ENCODE data around the gene EIF3I. TPM values are rescaled to one million over a fixed set of nuclear protein-coding genes. Genes with fewer than 3 reads are reported as not detected.

EIF3I gene
- total and polyA plus RNA-seq, 2 of the 8 experiments (the other 6 are each of a cell fraction or from before 2014, with no cell fraction given): 247 to 346 TPM

GRCh38 chr1:32256473-32257226, 34.4 kb downstream of the EIF3I start:
- Histone ChIP-seq H4K8ac (ENCODE audit: extremely low read depth, insufficient read depth, low read length) (no peak overlapping the region), H2BK20ac (ENCODE audit: low read length) (no peak overlapping the region), H2AFZ (ENCODE audit: low read length) (no peak overlapping the region), H3K9ac (replicated peaks in 1 of 4; ENCODE audit: extremely low read depth in 1 of 4, low read depth in 3 of 4, low read length in 3 of 4) (no peak overlapping the region), H3K56ac (replicated peaks; ENCODE audit: insufficient read length, low read depth, low read length) (no peak overlapping the region), H4K5ac (ENCODE audit: insufficient read length, low read depth, low read length) (no peak overlapping the region), H3K9me3 (ENCODE audit: insufficient read depth in 2 of 2, low read depth in 1 of 2, low read length in 1 of 2) (no peaks in the 10 kb centered on the region), H2AK5ac (ENCODE audit: low read depth, low read length) (no peak overlapping the region), H3K23ac (ENCODE audit: insufficient read length) (no peak overlapping the region), H3K27me3 (replicated peaks in 1 of 4; ENCODE audit: control insufficient read depth in 3 of 4, extremely low read depth in 1 of 4, insufficient read depth in 3 of 4, low read length in 3 of 4) (no peaks in the 10 kb centered on the region; a peak in 1 of 7 replicates), H3K4ac (replicated peaks; ENCODE audit: insufficient read length, low read depth, low read length) (no peak overlapping the region), H2BK12ac (ENCODE audit: low read depth, low read length) (no peak overlapping the region), H3K79me1 (ENCODE audit: low read depth, low read length) (no peaks in the 10 kb centered on the region), H2BK15ac (ENCODE audit: low read length) (no peak overlapping the region), H3K79me2 (ENCODE audit: control insufficient read depth in 1 of 2, insufficient read depth in 2 of 2, low read length in 2 of 2) (no peaks in the 10 kb centered on the region), H4K91ac (replicated peaks; ENCODE audit: insufficient read length, low read length) (no peak overlapping the region), H3K14ac (ENCODE audit: insufficient read length) (no peak overlapping the region), H3K23me2 (ENCODE audit: low read depth, low read length) (no peaks in the 10 kb centered on the region; the same call in 1 of the 2 replicates), H3K4me3 (ENCODE audit: extremely low read depth in 1 of 4, insufficient read depth in 2 of 4, low read depth in 3 of 4, low read length in 4 of 4) (no peak overlapping the region), H3K4me1 (replicated peaks in 1 of 4; ENCODE audit: control insufficient read depth in 3 of 4, insufficient read depth in 4 of 4, low read length in 3 of 4) (no peaks in the 10 kb centered on the region; a peak in 1 of 7 replicates), H3K18ac (ENCODE audit: extremely low read depth, low read length) (no peak overlapping the region), H4K20me1 (replicated peaks in 1 of 2; ENCODE audit: control insufficient read depth in 1 of 2, insufficient read depth in 2 of 2, low read length in 2 of 2) (no peaks in the 10 kb centered on the region), H3K4me2 (ENCODE audit: insufficient read depth in 1 of 2, low read depth in 2 of 2, low read length in 2 of 2) (no peak overlapping the region), H3K36me3 (ENCODE audit: control insufficient read depth in 2 of 4, insufficient read depth in 4 of 4, low read length in 3 of 4) (no peaks in the 10 kb centered on the region), H2BK120ac (replicated peaks; ENCODE audit: low read depth, low read length) (no peak overlapping the region), H2BK5ac (ENCODE audit: low read depth, low read length) (no peak overlapping the region), H3K27ac (ENCODE audit: low read depth, low read length) (no peak overlapping the region)
- FAIRE-seq (no peak), DNase-seq (ENCODE audit: low read depth in 1 of 2, low spot score in 2 of 2) (no peak)
- ChIA-PET POLR2A (ENCODE audit: partially characterized antibody) (interaction anchor here (0.6 to 1.3 kb wide), 7 partner anchors 9 to 310 kb away, joined by 3 to 6 read pairs (median 4); no protein-coding TSS in a partner anchor), CTCF (ENCODE audit: partially characterized antibody) (interaction anchor here (0.9 to 5.3 kb wide), 4 partner anchors 8 to 72 kb away, joined by 3 to 37 read pairs (median 4); partner anchors contain the start of genes FAM167B and LCK)
- WGBS, 2 experiments (ENCODE audit: extremely low coverage in 1 of 2, insufficient coverage in 1 of 2, insufficient read length in 1 of 2, insufficient replicate concordance in 2 of 2, low coverage in 1 of 2, low lambda C conversion rate in 2 of 2, missing lambda C conversion rate in 1 of 2): 88% methylated on average over 9 of the region's 9 CpGs; no CpG with 5 or more reads in 1 of the 2 experiments
- TF ChIP-seq SIN3A (conservative IDR thresholded peaks at IDR 0.05 in 1 of 2, IDR thresholded peaks at IDR 0.05 in 1 of 2; ENCODE audit: low read depth in 1 of 2, low read length in 2 of 2) (no peak), CTBP2 (IDR thresholded peaks at IDR 0.05; ENCODE audit: borderline replicate concordance, insufficient read depth, insufficient read length, low read length) (no peak), MAFK (IDR thresholded peaks at IDR 0.05; ENCODE audit: low read depth, low read length) (no peak), POLR2AphosphoS5 (IDR thresholded peaks at IDR 0.05; ENCODE audit: low read depth, low read length) (no peak), JUN (IDR thresholded peaks at IDR 0.05; ENCODE audit: low read depth, low read length) (no peak), POLR2A (IDR thresholded peaks at IDR 0.05; ENCODE audit: control extremely low read depth in 1 of 2, low read depth in 2 of 2, low read length in 2 of 2) (no peak), SIRT6 (IDR thresholded peaks at IDR 0.05; ENCODE audit: low read length) (no peak), HDAC2 (IDR thresholded peaks at IDR 0.05; ENCODE audit: borderline replicate concordance in 1 of 2, low read depth in 2 of 2, low read length in 2 of 2) (no peak), SUZ12 (IDR thresholded peaks at IDR 0.05; ENCODE audit: low read length) (no peak), SAP30 (IDR thresholded peaks at IDR 0.05; ENCODE audit: insufficient read depth, insufficient replicate concordance, low read length) (no peak), HDAC6 (IDR thresholded peaks at IDR 0.05; ENCODE audit: low read depth, low read length) (no peak), NRF1 (IDR thresholded peaks at IDR 0.05; ENCODE audit: low read depth, low read length) (no peak)
